ENCODE data around the gene TNFAIP8L3. TPM values are rescaled to one million over a fixed set of nuclear protein-coding genes. Genes with fewer than 3 reads are reported as not detected.

The TNFAIP8L3 gene
- total RNA-seq, 1 donor from 2014 or later: not detected

DNA sequence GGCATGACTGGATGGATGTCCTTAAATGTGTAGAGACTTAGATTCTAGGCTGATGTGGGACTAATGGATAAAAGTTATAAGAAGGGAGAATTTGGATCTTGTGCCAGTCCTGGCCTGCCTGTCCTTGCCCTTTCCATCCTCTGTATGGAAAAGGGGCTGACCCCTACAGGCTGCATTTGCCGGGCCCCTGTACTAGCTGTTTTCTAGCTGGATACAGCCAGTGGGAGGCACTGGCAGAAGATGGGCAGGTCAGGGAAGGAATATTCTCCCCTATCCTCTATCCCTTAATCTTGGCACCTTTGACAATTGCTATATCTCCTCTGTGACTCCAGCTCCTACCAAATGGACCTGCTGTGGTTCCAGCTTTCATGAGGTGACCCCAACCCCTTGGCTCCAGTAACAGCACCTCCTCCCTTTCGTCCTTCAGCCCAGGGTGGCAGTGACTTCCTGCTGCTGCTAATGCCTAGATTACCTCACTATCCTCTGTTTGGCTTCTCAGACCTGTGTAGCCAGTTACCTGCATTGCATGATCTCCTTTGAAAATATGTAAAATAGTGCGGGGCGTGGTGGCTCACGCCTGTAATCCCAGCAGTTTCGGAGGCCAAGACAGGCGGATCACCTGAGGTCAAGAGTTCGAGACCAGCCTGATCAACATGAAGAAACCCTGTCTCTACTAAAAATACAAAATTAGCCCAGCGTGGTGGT lies 6.2 kb upstream of the TNFAIP8L3 start:
- H3K9me3 ChIP-seq (ENCODE audit: low read depth): no peaks in the 10 kb centered on the region
- TF ChIP-seq EZH2phosphoT487 (IDR thresholded peaks at IDR 0.05) (no peak), EZH2 (IDR thresholded peaks at IDR 0.05) (no peak)
- Mint-ChIP-seq H3K9me3 (no peaks in the 10 kb centered on the region), H3K4me3 (no peak overlapping the region), H3K27ac (no peak overlapping the region), H3K4me1 (no peaks in the 10 kb centered on the region), H3K27me3 (ENCODE audit: insufficient read depth, low read depth) (peaks cover 15% of the 10 kb centered on the region), H3K36me3 (no peaks in the 10 kb centered on the region)
- no peak overlapping the region for H3K9ac ChIP-seq
- H3K27ac ChIP-seq: no peak overlapping the region
- H3K79me2 ChIP-seq (ENCODE audit: low read depth): no peaks in the 10 kb centered on the region
- DNase-seq (ENCODE audit: low spot score): no peak
- H3K4me1 ChIP-seq: peaks cover 11% of the 10 kb centered on the region
- H4K20me1 ChIP-seq (ENCODE audit: low read depth): peaks cover 5% of the 10 kb centered on the region
- peaks cover 2% of the 10 kb centered on the region for H3F3A ChIP-seq (ENCODE audit: low read depth)
- H3K27me3 ChIP-seq: peaks cover 38% of the 10 kb centered on the region
- no peak overlapping the region for H2AFZ ChIP-seq (replicated peaks)
- H3K4me2 ChIP-seq: no peak overlapping the region
- no peak overlapping the region for H3K4me3 ChIP-seq
- H3K36me3 ChIP-seq: no peaks in the 10 kb centered on the region

DNA sequence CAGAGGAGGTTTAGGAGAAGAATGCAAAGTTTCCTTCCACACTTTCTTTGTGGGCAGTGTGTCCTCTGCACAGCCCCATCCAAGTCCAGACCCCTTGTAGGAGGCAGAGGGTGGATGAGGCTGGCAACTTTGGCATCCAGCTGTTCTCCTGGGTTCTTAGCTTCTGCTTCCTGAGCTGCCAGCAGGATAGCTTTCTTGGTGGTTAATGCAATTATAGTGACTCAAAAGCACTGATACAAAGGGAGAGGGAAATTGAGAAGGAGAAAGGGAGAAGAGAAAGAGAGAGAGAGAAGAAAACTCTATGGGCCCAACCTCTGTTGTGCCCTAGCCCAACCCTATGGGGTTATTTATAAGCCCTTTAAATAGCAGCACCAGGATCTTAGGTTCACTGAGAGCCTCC lies 4.5 kb upstream of the TNFAIP8L3 start:
- H3K27me3 Mint-ChIP-seq (ENCODE audit: insufficient read depth, low read depth): peaks cover 24% of the 10 kb centered on the region
- TF ChIP-seq EZH2phosphoT487 (IDR thresholded peaks at IDR 0.05) (no peak), EZH2 (IDR thresholded peaks at IDR 0.05) (peak; percentile 16)
- TF ChIP-seq, protein P1, sequence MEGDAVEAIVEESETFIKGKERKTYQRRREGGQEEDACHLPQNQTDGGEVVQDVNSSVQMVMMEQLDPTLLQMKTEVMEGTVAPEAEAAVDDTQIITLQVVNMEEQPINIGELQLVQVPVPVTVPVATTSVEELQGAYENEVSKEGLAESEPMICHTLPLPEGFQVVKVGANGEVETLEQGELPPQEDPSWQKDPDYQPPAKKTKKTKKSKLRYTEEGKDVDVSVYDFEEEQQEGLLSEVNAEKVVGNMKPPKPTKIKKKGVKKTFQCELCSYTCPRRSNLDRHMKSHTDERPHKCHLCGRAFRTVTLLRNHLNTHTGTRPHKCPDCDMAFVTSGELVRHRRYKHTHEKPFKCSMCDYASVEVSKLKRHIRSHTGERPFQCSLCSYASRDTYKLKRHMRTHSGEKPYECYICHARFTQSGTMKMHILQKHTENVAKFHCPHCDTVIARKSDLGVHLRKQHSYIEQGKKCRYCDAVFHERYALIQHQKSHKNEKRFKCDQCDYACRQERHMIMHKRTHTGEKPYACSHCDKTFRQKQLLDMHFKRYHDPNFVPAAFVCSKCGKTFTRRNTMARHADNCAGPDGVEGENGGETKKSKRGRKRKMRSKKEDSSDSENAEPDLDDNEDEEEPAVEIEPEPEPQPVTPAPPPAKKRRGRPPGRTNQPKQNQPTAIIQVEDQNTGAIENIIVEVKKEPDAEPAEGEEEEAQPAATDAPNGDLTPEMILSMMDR (IDR thresholded peaks at IDR 0.05): no peak
- H3K36me3 Mint-ChIP-seq: no peaks in the 10 kb centered on the region

DNA sequence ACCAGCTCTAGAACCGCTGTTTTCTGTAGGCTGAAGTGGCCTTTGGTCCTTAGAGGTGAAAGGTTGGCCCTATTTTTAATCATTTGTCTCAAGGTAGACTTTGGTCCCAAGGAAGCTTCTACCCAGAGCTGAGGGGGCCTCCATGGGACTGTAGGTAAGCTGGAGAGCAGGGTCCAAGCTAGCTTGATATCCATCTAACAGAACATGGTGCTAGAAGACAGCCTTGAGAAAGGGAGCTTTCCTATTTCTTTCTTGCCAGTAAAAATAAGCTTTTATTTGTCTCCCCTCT lies 3.6 kb upstream of the TNFAIP8L3 start:
- Mint-ChIP-seq H3K9me3 (no peaks in the 10 kb centered on the region), H3K36me3 (no peaks in the 10 kb centered on the region), H3K27me3 (ENCODE audit: insufficient read depth, low read depth) (peaks cover 31% of the 10 kb centered on the region), H3K27ac (no peak overlapping the region), H3K4me3 (no peak overlapping the region), H3K4me1 (peaks cover 2% of the 10 kb centered on the region)
- no peak overlapping the region for H2AFZ ChIP-seq (replicated peaks)
- H4K20me1 ChIP-seq (ENCODE audit: low read depth): peaks cover 27% of the 10 kb centered on the region
- H3K79me2 ChIP-seq (ENCODE audit: low read depth): no peaks in the 10 kb centered on the region
- no peak overlapping the region for H3K4me2 ChIP-seq
- no peaks in the 10 kb centered on the region for H3K9me3 ChIP-seq (ENCODE audit: low read depth)
- no peak for TF ChIP-seq EZH2 (IDR thresholded peaks at IDR 0.05)
- TF ChIP-seq, protein P1 (IDR thresholded peaks at IDR 0.05): no peak
- TF ChIP-seq EZH2phosphoT487 (IDR thresholded peaks at IDR 0.05): no peak
- peaks cover 65% of the 10 kb centered on the region for H3K27me3 ChIP-seq
- peaks cover 10% of the 10 kb centered on the region for H3K4me1 ChIP-seq
- no peak overlapping the region for H3K4me3 ChIP-seq
- H3K27ac ChIP-seq: no peak overlapping the region
- peaks cover 2% of the 10 kb centered on the region for H3F3A ChIP-seq (ENCODE audit: low read depth)
- no peak overlapping the region for H3K9ac ChIP-seq
- no peak for DNase-seq (ENCODE audit: low spot score)
- no peaks in the 10 kb centered on the region for H3K36me3 ChIP-seq

More for the DNA sequence above, 4.5 kb upstream of the TNFAIP8L3 start:
- H3K27ac Mint-ChIP-seq: no peak overlapping the region
- H3K4me3 Mint-ChIP-seq: no peak overlapping the region
- Histone ChIP-seq H4K20me1 (ENCODE audit: low read depth) (peaks cover 18% of the 10 kb centered on the region), H3K79me2 (ENCODE audit: low read depth) (no peaks in the 10 kb centered on the region), H3K4me3 (no peak overlapping the region), H3K4me1 (peaks cover 12% of the 10 kb centered on the region), H2AFZ (replicated peaks) (no peak overlapping the region), H3K9ac (no peak overlapping the region), H3K36me3 (no peaks in the 10 kb centered on the region), H3K27me3 (peaks cover 56% of the 10 kb centered on the region), H3F3A (ENCODE audit: low read depth) (peaks cover 2% of the 10 kb centered on the region), H3K27ac (no peak overlapping the region), H3K9me3 (ENCODE audit: low read depth) (no peaks in the 10 kb centered on the region), H3K4me2 (no peak overlapping the region)
- peaks cover 2% of the 10 kb centered on the region for H3K4me1 Mint-ChIP-seq
- no peaks in the 10 kb centered on the region for H3K9me3 Mint-ChIP-seq
- DNase-seq (ENCODE audit: low spot score): peak; percentile 5

DNA sequence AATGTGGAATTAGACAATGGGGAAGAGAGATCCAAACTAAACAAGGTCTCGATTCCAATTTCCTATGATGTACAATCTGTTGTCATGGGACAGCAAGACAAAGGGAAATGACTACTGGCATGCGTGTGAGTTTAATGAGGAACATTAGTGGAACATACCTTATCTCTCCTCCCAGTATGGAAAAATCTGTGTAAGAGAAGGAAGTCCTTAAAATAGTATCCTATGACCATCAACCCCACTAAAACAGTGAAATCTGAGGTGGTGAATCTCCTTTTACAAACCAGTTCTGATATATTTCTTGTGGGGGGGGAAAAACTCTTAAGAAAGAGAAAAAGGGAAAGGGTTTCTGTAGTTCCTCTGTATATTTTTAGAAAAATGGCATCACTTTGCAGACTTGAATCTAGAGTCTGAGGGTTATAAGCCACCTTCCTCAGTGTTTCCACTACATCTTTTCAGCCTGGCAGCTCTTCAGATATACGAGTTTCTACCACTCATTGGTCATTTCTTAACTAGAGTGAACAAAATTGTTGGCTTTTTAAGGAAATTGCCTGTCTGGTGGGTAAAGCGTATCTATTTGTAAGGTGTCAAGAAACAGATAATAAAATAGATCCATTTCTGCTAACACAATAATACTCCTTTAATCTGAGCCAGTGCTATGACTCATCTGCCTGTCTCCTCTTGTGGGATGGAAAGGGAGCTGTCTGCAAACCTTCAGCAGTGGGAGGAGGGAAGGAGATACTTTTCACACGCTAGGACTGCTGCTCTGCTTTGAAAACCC lies 3.0 kb upstream of the TNFAIP8L3 start:
- H3K4me1 ChIP-seq: peaks cover 10% of the 10 kb centered on the region
- H2AFZ ChIP-seq (replicated peaks): no peak overlapping the region
- H3K27ac Mint-ChIP-seq: no peak overlapping the region
- H3K9me3 Mint-ChIP-seq: no peaks in the 10 kb centered on the region
- TF ChIP-seq EZH2 (IDR thresholded peaks at IDR 0.05): no peak
- TF ChIP-seq, protein P1 (IDR thresholded peaks at IDR 0.05): no peak
- TF ChIP-seq EZH2phosphoT487 (IDR thresholded peaks at IDR 0.05): no peak
- H3K27me3 ChIP-seq: peaks cover 70% of the 10 kb centered on the region
- peaks cover 4% of the 10 kb centered on the region for H3K4me1 Mint-ChIP-seq
- no peaks in the 10 kb centered on the region for H3K36me3 Mint-ChIP-seq
- H4K20me1 ChIP-seq (ENCODE audit: low read depth): peaks cover 32% of the 10 kb centered on the region
- no peak overlapping the region for H3K4me3 ChIP-seq
- no peaks in the 10 kb centered on the region for H3K79me2 ChIP-seq (ENCODE audit: low read depth)
- H3K4me2 ChIP-seq: no peak overlapping the region
- H3K9me3 ChIP-seq (ENCODE audit: low read depth): no peaks in the 10 kb centered on the region
- H3K4me3 Mint-ChIP-seq: no peak overlapping the region
- H3K27me3 Mint-ChIP-seq (ENCODE audit: insufficient read depth, low read depth): peaks cover 34% of the 10 kb centered on the region
- no peak for DNase-seq (ENCODE audit: low spot score)
- peaks cover 5% of the 10 kb centered on the region for H3F3A ChIP-seq (ENCODE audit: low read depth)
- no peaks in the 10 kb centered on the region for H3K36me3 ChIP-seq
- no peak overlapping the region for H3K27ac ChIP-seq
- no peak overlapping the region for H3K9ac ChIP-seq

Measured in neural progenitor cell (in vitro differentiated cells).